ENCODE measurements around the gene WDR91. TPM values are rescaled to one million over a fixed set of nuclear protein-coding genes. Genes with fewer than 3 reads are reported as not detected.

Gene WDR91
- 5.4 and 7.2 TPM in 2 replicates for total RNA-seq (ENCODE audit: low replicate concordance)

GRCh38 chr7:135211179-135211945 lies at the start of gene WDR91:
Gene WDR91, minus strand, starts transcription at chr7:135211526. Its CDS starts 24 bp downstream, at chr7:135211502.
- no peaks in the 10 kb centered on the region for H3K36me3 ChIP-seq
- peak within 1 kb of the TSS; percentile 42 for H3K9ac ChIP-seq
- no peaks in the 10 kb centered on the region for H3K4me1 ChIP-seq
- no peaks in the 10 kb centered on the region for H3K9me3 ChIP-seq (ENCODE audit: low read depth)
- no peaks in the 10 kb centered on the region for H3K36me3 Mint-ChIP-seq
- peak within 1 kb of the TSS; percentile 93 for H3K4me2 ChIP-seq
- no peaks in the 10 kb centered on the region for H4K20me1 ChIP-seq (ENCODE audit: low read depth)
- H2AFZ ChIP-seq (replicated peaks): peak within 1 kb of the TSS; percentile 83
- peak; percentile 97 for DNase-seq (ENCODE audit: low spot score)
- TF ChIP-seq CTCF (IDR thresholded peaks at IDR 0.05) (peak; percentile 22), EZH2 (IDR thresholded peaks at IDR 0.05) (no peak)
- H3K27ac ChIP-seq: no peak within 1 kb of the TSS
- no peaks in the 10 kb centered on the region for H3K9me3 Mint-ChIP-seq
- peak within 1 kb of the TSS; percentile 76 for H3K27ac Mint-ChIP-seq
- H3K4me3 ChIP-seq: peak within 1 kb of the TSS; percentile 84
- H3K4me3 Mint-ChIP-seq: peak within 1 kb of the TSS; percentile 96
- no peaks in the 10 kb centered on the region for H3K79me2 ChIP-seq (ENCODE audit: low read depth)
- H3K27me3 ChIP-seq: peaks cover 14% of the 10 kb centered on the region
- no peaks in the 10 kb centered on the region for H3F3A ChIP-seq (ENCODE audit: low read depth)
- peaks cover 8% of the 10 kb centered on the region for H3K4me1 Mint-ChIP-seq
- peaks cover 4% of the 10 kb centered on the region for H3K27me3 Mint-ChIP-seq (ENCODE audit: insufficient read depth, low read depth)

- peaks cover 15% of the 10 kb centered on the region for H3K4me1 Mint-ChIP-seq
- Histone ChIP-seq H3K9me3 (ENCODE audit: low read depth) (no peaks in the 10 kb centered on the region), H4K20me1 (ENCODE audit: low read depth) (no peaks in the 10 kb centered on the region), H3F3A (ENCODE audit: low read depth) (no peaks in the 10 kb centered on the region), H3K4me3 (no peak overlapping the region), H3K79me2 (ENCODE audit: low read depth) (no peaks in the 10 kb centered on the region), H3K9ac (no peak overlapping the region), H3K4me2 (no peak overlapping the region), H3K27ac (no peak overlapping the region), H2AFZ (replicated peaks) (no peak overlapping the region), H3K4me1 (no peaks in the 10 kb centered on the region), H3K36me3 (no peaks in the 10 kb centered on the region), H3K27me3 (no peaks in the 10 kb centered on the region)
- no peaks in the 10 kb centered on the region for H3K36me3 Mint-ChIP-seq
- no peak for DNase-seq (ENCODE audit: low spot score)
- H3K27ac Mint-ChIP-seq: peak overlapping the region; percentile 62
- TF ChIP-seq EZH2phosphoT487 (IDR thresholded peaks at IDR 0.05) (no peak), CTCF (IDR thresholded peaks at IDR 0.05) (no peak), EZH2 (IDR thresholded peaks at IDR 0.05) (no peak)
- no peak overlapping the region for H3K4me3 Mint-ChIP-seq
- peaks cover 3% of the 10 kb centered on the region for H3K27me3 Mint-ChIP-seq (ENCODE audit: insufficient read depth, low read depth)
- peaks cover 5% of the 10 kb centered on the region for H3K9me3 Mint-ChIP-seq
Observed at GRCh38 chr7:135260470-135260869, 49.1 kb upstream of the WDR91 start.

- Histone ChIP-seq H3K9ac (no peak overlapping the region), H3K4me2 (no peak overlapping the region), H3K4me3 (no peak overlapping the region), H3K36me3 (no peaks in the 10 kb centered on the region), H3K79me2 (ENCODE audit: low read depth) (no peaks in the 10 kb centered on the region), H3K27ac (no peak overlapping the region), H4K20me1 (ENCODE audit: low read depth) (no peaks in the 10 kb centered on the region), H3F3A (ENCODE audit: low read depth) (no peaks in the 10 kb centered on the region), H3K4me1 (no peaks in the 10 kb centered on the region), H2AFZ (replicated peaks) (no peak overlapping the region), H3K27me3 (no peaks in the 10 kb centered on the region), H3K9me3 (ENCODE audit: low read depth) (no peaks in the 10 kb centered on the region)
- DNase-seq (ENCODE audit: low spot score): no peak
- Mint-ChIP-seq H3K4me1 (peaks cover 15% of the 10 kb centered on the region), H3K9me3 (peaks cover 5% of the 10 kb centered on the region), H3K27ac (no peak overlapping the region), H3K27me3 (ENCODE audit: insufficient read depth, low read depth) (peaks cover 3% of the 10 kb centered on the region), H3K4me3 (no peak overlapping the region), H3K36me3 (no peaks in the 10 kb centered on the region)
- TF ChIP-seq EZH2 (IDR thresholded peaks at IDR 0.05) (no peak), EZH2phosphoT487 (IDR thresholded peaks at IDR 0.05) (no peak), CTCF (IDR thresholded peaks at IDR 0.05) (no peak)
Observed at GRCh38 chr7:135259702-135260101, 48.4 kb upstream of the WDR91 start.
